ENCODE results near the gene PACSIN2.

DNA sequence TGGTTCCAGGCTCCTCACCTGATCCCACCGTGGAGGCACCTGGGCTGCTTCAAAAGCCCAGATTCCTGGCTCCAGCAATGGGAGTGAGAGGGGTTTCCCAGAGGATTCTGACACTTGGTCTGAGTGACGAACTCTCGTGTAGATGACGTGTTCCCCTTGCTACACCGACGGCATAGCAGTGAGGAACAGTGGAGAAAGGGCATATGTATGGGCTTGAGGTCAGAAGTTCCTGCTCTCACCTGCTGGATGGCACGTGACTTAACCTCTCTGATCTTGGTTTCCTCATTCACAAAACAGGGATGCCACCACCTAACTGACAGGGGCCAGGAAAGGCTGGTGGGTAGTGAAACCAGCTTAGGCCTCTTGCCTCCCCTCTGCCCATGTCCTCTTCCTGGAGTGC is 127.8 kb downstream of the PACSIN2 start:
- TF ChIP-seq CTCF (IDR thresholded peaks at IDR 0.05; ENCODE audit: insufficient read depth, low read length, poor library complexity, severe bottlenecking) (no peak), EZH2phosphoT487 (conservative IDR thresholded peaks at IDR 0.05; ENCODE audit: low read length) (no peak)
